ENCODE measurements around the gene RPL28. TPM values are rescaled to one million over a fixed set of nuclear protein-coding genes. Genes with fewer than 3 reads are reported as not detected.

RPL28 gene
- total and polyA plus RNA-seq, 4 donors, result 116 to 535 (median 164) TPM

DNA sequence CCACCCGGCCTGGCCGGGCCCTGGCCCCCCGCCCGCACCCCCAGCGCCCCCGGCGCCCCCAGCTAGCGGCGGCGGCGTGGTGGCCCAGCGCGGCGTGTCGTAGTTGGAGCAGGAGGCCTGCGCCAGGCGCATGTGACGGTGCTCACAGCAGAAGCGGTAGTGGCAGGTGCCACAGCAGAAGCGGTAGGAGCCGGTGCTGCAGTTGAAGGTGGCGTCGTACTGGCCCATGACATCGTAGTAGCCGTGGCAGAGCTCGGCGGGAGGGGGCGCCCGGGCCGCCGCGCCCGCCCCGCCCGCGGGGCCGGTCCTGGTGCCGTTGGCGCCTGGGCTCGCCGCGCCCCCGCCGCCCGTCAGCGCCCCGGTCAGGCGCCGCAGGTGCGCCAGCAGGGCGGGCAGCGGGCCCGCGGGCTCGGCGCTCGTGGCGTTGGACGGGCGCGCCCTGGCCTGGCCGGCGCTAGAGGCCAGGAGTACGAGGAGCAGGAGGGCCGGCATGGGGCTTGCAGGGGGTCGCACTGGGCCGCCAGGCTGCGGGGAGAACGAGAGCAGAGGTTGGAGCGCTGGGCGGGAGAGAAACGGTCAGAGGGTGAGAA lies 56.7 kb downstream of the RPL28 start:
- H3K4me3 ChIP-seq (ENCODE audit: low read depth in 1 of 3, low read length in 3 of 3), result no peak overlapping the region
- WGBS, result 2% methylated on average over 72 of the region's 72 CpGs
- H3K36me3 ChIP-seq (ENCODE audit: control insufficient read depth in 4 of 4, insufficient read depth in 3 of 4, low read depth in 1 of 4, low read length in 3 of 4), result no peaks in the 10 kb centered on the region
- peaks cover 11 to 18% (median 14%) of the 10 kb centered on the region in 4 donors for H3K27me3 ChIP-seq (ENCODE audit: control insufficient read depth in 4 of 4, insufficient read depth in 4 of 4, low read length in 3 of 4)
- TF ChIP-seq NR2F2 (IDR thresholded peaks at IDR 0.05), result no peak
- no peak for TF ChIP-seq JUND (IDR thresholded peaks at IDR 0.05)
- TF ChIP-seq EGR1 (IDR thresholded peaks at IDR 0.05; ENCODE audit: low read depth in 2 of 2), result no peak
- TF ChIP-seq HNF4G (IDR thresholded peaks at IDR 0.05), result no peak
- TF ChIP-seq FOXA2 (IDR thresholded peaks at IDR 0.05), result no peak
- no peak for TF ChIP-seq RAD21 (IDR thresholded peaks at IDR 0.05)
- TF ChIP-seq ATF3 (IDR thresholded peaks at IDR 0.05), result no peak
- TF ChIP-seq, protein P1, sequence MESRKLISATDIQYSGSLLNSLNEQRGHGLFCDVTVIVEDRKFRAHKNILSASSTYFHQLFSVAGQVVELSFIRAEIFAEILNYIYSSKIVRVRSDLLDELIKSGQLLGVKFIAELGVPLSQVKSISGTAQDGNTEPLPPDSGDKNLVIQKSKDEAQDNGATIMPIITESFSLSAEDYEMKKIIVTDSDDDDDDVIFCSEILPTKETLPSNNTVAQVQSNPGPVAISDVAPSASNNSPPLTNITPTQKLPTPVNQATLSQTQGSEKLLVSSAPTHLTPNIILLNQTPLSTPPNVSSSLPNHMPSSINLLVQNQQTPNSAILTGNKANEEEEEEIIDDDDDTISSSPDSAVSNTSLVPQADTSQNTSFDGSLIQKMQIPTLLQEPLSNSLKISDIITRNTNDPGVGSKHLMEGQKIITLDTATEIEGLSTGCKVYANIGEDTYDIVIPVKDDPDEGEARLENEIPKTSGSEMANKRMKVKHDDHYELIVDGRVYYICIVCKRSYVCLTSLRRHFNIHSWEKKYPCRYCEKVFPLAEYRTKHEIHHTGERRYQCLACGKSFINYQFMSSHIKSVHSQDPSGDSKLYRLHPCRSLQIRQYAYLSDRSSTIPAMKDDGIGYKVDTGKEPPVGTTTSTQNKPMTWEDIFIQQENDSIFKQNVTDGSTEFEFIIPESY (IDR thresholded peaks at IDR 0.05), result no peak
- TF ChIP-seq CTCF (IDR thresholded peaks at IDR 0.05; ENCODE audit: low read depth, low read length, missing input control), result no peak
- no peak for TF ChIP-seq RXRA (IDR thresholded peaks at IDR 0.05)
- no peak for TF ChIP-seq GABPA (IDR thresholded peaks at IDR 0.05 in 1 of 2, conservative IDR thresholded peaks at IDR 0.05 in 1 of 2)
- no peak for TF ChIP-seq MAX (IDR thresholded peaks at IDR 0.05)
- TF ChIP-seq SP1 (IDR thresholded peaks at IDR 0.05), result no peak
- TF ChIP-seq YY1 (IDR thresholded peaks at IDR 0.05), result no peak
- H3K9me3 ChIP-seq (ENCODE audit: control insufficient read depth in 4 of 4, low read length in 3 of 4), result peaks cover 0 to 2% (median 1%) of the 10 kb centered on the region in 4 donors
- no peak for DNase-seq (ENCODE audit: low spot score)
- H3K27ac ChIP-seq (ENCODE audit: low read depth in 1 of 2, low read length in 2 of 2), result no peak overlapping the region
- H3K4me1 ChIP-seq (ENCODE audit: control insufficient read depth in 4 of 4, insufficient read depth in 4 of 4, low read length in 3 of 4), result peaks cover 0 to 3% (median 1%) of the 10 kb centered on the region in 4 donors
- no peak overlapping the region for H3K9ac ChIP-seq (ENCODE audit: low read depth in 1 of 2, low read length in 2 of 2)

DNA sequence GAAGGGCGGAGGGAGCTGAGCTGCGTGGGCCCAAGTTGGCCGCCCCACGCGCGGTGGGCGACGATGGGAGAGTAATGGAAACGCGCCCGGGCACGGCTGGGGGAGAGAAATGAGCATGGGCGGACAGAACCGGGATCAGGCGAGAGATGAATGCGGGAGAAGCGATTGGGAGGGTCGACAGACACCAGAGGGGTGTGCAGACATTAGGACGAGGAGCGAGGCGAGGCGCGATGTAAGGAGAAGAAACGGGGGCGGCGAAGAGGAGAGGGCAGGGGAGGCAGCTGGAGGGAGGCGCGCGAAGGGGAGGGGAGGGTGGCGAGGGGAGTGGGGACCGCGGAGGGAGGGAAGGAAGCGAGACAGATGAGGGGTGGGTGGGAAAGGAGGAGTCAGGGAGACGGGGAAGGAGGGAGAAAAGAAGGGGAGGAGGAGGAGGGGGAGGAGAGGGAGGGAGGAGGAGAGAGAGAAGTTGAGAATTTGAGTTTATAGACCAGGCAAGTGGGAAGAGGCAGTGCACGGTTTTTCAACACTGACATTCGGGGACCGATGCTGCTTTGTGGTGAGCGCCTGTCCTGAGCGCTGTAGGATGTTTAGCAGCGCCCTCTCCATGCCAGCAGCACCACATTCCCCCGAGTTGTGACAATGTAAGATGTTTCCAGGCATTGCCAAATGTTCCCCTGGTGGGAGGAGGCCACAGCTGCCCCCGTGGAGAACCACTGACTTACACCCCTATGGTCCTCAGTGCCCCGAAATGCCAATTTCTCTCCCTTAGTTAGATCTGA lies 57.5 kb downstream of the RPL28 start, which contains the start of gene SHISA7:
TSS of gene SHISA7 (minus strand) at position 256 of the 779 bp plus-strand sequence. CDS start 437 bp downstream, outside the sequence.
- peaks cover 0 to 2% (median 1%) of the 10 kb centered on the region in 4 donors for H3K9me3 ChIP-seq (ENCODE audit: control insufficient read depth in 4 of 4, low read length in 3 of 4)
- no peaks in the 10 kb centered on the region for H3K36me3 ChIP-seq (ENCODE audit: control insufficient read depth in 4 of 4, insufficient read depth in 3 of 4, low read depth in 1 of 4, low read length in 3 of 4)
- H3K9ac ChIP-seq (ENCODE audit: low read depth in 1 of 2, low read length in 2 of 2), result no peak within 1 kb of the TSS
- no peak for DNase-seq (ENCODE audit: low spot score)
- no peak within 1 kb of the TSS for H3K4me3 ChIP-seq (ENCODE audit: low read depth in 1 of 3, low read length in 3 of 3)
- H3K27me3 ChIP-seq (ENCODE audit: control insufficient read depth in 4 of 4, insufficient read depth in 4 of 4, low read length in 3 of 4), result peaks cover 11 to 18% (median 13%) of the 10 kb centered on the region in 4 donors
- H3K27ac ChIP-seq (ENCODE audit: low read depth in 1 of 2, low read length in 2 of 2), result no peak within 1 kb of the TSS
- H3K4me1 ChIP-seq (ENCODE audit: control insufficient read depth in 4 of 4, insufficient read depth in 4 of 4, low read length in 3 of 4), result peaks cover 0 to 3% (median 1%) of the 10 kb centered on the region in 4 donors
- 5% methylated on average over 43 of the region's 43 CpGs for WGBS
- TF ChIP-seq HNF4G (IDR thresholded peaks at IDR 0.05), result no peak
- no peak for TF ChIP-seq HNF4A (conservative IDR thresholded peaks at IDR 0.05)
- TF ChIP-seq, protein P1 (IDR thresholded peaks at IDR 0.05), result no peak
- no peak for TF ChIP-seq MAX (IDR thresholded peaks at IDR 0.05)
- no peak for TF ChIP-seq FOXA1 (IDR thresholded peaks at IDR 0.05)
- TF ChIP-seq SP1 (IDR thresholded peaks at IDR 0.05), result no peak
- TF ChIP-seq NR2F2 (IDR thresholded peaks at IDR 0.05), result no peak
- TF ChIP-seq RAD21 (IDR thresholded peaks at IDR 0.05), result no peak

Data from liver (tissue), 9 donors.